Breast epithelium (tissue), 4 donors: Measurements from ENCODE around the gene AQP11. TPM values are rescaled to one million over a fixed set of nuclear protein-coding genes. Genes with fewer than 3 reads are reported as not detected.
"Not testable (repeated sequence)": the region's sequence is repeated elsewhere in the genome, so short reads cannot be mapped to it uniquely, and the experiment has no call there.

Experiments used
- DNase-seq, 2 donors: peaks; one replicate each; pipeline ENCODE4 v3.0.0-alpha.2; 2019; ENCODE audit warnings: low spot score in 2 of 2
- H3K27ac ChIP-seq, 2 donors: fragments of 200-600 bp; sonication (generic) in 1 of 2; one replicate each; pipeline ENCODE4 v1.5.1; 2016 to 2019; ENCODE audit warnings: mild to moderate bottlenecking in 1 of 2
- H3K27me3 ChIP-seq, 2 donors: fragments of 200-600 bp; sonication (generic) in 1 of 2; one replicate each; pipeline versions ENCODE4 v1.5.1 to v1.6.0; 2017 to 2019; ENCODE audit warnings: control low read depth in 1 of 2, mild to moderate bottlenecking in 1 of 2
- H3K36me3 ChIP-seq: fragments of 200-600 bp; one replicate; pipeline ENCODE4 v1.5.1; 2019
- H3K4me1 ChIP-seq, 2 donors: fragments of 200-600 bp; sonication (generic); one replicate each; pipeline ENCODE4 v1.5.1; 2016 to 2019; ENCODE audit warnings: control low read depth in 1 of 2
- H3K4me3 ChIP-seq, 3 donors: fragments of 200-600 bp; sonication (generic); 1 replicate in 2 of 3; 2 replicates in 1 of 3; pipeline ENCODE4 v1.5.1; 2016 to 2019; ENCODE audit warnings: mild to moderate bottlenecking in 3 of 3, moderate library complexity in 2 of 3
- H3K9me3 ChIP-seq, 2 donors: fragments of 200-600 bp; sonication (generic) in 1 of 2; one replicate each; pipeline ENCODE4 v1.5.1; 2016 to 2019; ENCODE audit warnings: control low read depth in 1 of 2
- POLR2A ChIP-seq: fragments of 450-650 bp; IDR thresholded peaks from one replicate; pipeline ENCODE4 v1.6.1; 2016; ENCODE audit warnings: antibody characterized with exemption, mild to moderate bottlenecking, moderate library complexity
- POLR2AphosphoS5 ChIP-seq, 3 donors: sonication (generic); formaldehyde crosslinking; IDR thresholded peaks; one replicate each; pipeline ENCODE4 v1.6.1; 2017; ENCODE audit warnings: antibody characterized with exemption in 3 of 3
- intact Hi-C: fragments of 100-400 bp; cut with DNase I; formaldehyde crosslinking; loops from one replicate; pipeline ENCODE4 v1.15.1; 2023; ENCODE audit warnings: low total_unique reads
- total RNA-seq, 3 donors: library from RNA; depleted of rRNA; stranded (reverse); fragments of >200 nt; gene quantifications; one replicate each; pipeline ENCODE4 v1.1.0, GENCODE V29; 2016
- TF ChIP-seq, protein P1 (sequence below), 3 donors: fragments of 450-650 bp; IDR thresholded peaks; one replicate each; pipeline ENCODE4 v1.5.1; 2016 to 2017; ENCODE audit warnings: antibody characterized with exemption in 3 of 3, mild to moderate bottlenecking in 3 of 3, moderate library complexity in 3 of 3

The AQP11 gene
- total RNA-seq, 3 donors from 2014 or later, result 0.66 to 1.8 (median 1.6) TPM

DNA sequence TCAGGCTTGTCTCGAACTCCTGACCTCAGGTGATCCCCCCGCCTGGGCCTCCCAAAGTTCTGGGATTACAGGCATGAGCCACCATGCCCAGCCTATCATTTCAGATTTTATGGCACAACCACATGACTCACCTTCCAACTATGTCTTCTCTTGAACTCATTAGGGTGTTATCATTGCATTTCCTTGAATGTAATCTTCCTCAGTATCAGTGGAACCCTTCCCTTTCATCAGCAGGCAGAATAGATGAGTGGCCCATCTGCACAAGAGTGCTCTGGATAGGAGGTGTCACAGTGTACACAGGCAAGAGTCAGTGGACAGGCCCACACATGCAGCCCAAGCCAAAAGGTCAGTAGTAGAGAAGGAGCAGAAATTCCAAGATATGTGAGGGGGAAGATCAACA, 29.1 kb upstream of the AQP11 start:
- Histone ChIP-seq H3K4me3 (no peak overlapping the region), H3K36me3 (no peaks in the 10 kb centered on the region), H3K27ac (no peak overlapping the region), H3K27me3 (no peaks in the 10 kb centered on the region), H3K9me3 (no peaks in the 10 kb centered on the region), H3K4me1 (no peaks in the 10 kb centered on the region)
- no peak for DNase-seq
- intact Hi-C loops, result no loop called here
- no peak for TF ChIP-seq POLR2A
- TF ChIP-seq, protein P1, sequence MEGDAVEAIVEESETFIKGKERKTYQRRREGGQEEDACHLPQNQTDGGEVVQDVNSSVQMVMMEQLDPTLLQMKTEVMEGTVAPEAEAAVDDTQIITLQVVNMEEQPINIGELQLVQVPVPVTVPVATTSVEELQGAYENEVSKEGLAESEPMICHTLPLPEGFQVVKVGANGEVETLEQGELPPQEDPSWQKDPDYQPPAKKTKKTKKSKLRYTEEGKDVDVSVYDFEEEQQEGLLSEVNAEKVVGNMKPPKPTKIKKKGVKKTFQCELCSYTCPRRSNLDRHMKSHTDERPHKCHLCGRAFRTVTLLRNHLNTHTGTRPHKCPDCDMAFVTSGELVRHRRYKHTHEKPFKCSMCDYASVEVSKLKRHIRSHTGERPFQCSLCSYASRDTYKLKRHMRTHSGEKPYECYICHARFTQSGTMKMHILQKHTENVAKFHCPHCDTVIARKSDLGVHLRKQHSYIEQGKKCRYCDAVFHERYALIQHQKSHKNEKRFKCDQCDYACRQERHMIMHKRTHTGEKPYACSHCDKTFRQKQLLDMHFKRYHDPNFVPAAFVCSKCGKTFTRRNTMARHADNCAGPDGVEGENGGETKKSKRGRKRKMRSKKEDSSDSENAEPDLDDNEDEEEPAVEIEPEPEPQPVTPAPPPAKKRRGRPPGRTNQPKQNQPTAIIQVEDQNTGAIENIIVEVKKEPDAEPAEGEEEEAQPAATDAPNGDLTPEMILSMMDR (IDR thresholded peaks at IDR 0.05), result no peak
- TF ChIP-seq POLR2AphosphoS5 (IDR thresholded peaks at IDR 0.05), result no peak

DNA sequence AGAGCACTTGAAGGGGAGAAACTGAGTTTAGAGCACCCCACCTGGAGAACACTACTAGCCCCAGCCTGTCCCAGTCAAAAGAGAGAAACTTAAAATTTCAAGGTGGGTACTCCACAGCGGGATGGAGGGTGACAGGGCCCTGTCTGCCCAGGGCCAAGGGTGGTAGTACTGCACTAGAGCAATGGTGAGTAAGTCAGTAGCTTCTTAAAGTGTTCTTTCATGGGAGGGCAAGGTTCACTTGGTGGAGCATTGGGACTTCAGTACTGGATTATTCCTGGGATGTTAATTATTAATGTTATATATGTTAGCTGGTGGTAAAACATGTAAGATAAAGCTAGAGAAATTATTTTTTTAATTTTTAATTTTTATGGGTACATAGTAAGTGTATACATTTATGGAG, 28.5 kb upstream of the AQP11 start:
- no peaks in the 10 kb centered on the region for H3K4me1 ChIP-seq
- no peak overlapping the region for H3K27ac ChIP-seq
- DNase-seq, result no peak
- H3K9me3 ChIP-seq, result no peaks in the 10 kb centered on the region
- H3K4me3 ChIP-seq, result no peak overlapping the region
- no peak for TF ChIP-seq POLR2A
- TF ChIP-seq, protein P1 (IDR thresholded peaks at IDR 0.05), result no peak
- TF ChIP-seq POLR2AphosphoS5 (IDR thresholded peaks at IDR 0.05), result no peak
- H3K27me3 ChIP-seq, result no peaks in the 10 kb centered on the region
- H3K36me3 ChIP-seq, result no peaks in the 10 kb centered on the region
- intact Hi-C loops, result no loop called here

DNA sequence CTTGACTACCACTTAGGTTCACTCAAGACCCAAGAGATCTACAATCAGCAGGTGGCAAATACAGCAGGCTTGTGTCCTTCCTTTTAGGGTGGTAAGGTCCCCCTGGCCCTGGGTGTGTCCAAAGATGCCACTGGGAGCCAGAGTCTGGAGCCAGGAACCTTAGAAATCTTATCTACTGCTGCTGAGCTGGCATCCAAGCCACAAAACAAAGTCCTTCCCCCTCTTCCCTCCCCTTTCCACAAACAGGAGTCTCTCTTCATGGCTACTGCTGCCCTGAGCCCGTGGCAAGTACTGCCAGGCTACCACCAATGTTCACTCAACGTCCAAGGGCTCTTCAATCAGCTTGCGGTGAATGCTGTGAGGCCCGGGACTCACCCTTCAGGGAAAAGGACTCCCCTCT, 21.4 kb upstream of the AQP11 start:
- TF ChIP-seq POLR2AphosphoS5 (IDR thresholded peaks at IDR 0.05) (no peak), POLR2A (no peak)
- TF ChIP-seq, protein P1 (IDR thresholded peaks at IDR 0.05), result no peak
- no peak overlapping the region for H3K4me3 ChIP-seq
- H3K36me3 ChIP-seq, result no peaks in the 10 kb centered on the region
- no peak for DNase-seq
- intact Hi-C loops, result no loop called here
- H3K4me1 ChIP-seq, result no peaks in the 10 kb centered on the region
- no peaks in the 10 kb centered on the region for H3K9me3 ChIP-seq
- no peaks in the 10 kb centered on the region for H3K27me3 ChIP-seq
- no peak overlapping the region for H3K27ac ChIP-seq

DNA sequence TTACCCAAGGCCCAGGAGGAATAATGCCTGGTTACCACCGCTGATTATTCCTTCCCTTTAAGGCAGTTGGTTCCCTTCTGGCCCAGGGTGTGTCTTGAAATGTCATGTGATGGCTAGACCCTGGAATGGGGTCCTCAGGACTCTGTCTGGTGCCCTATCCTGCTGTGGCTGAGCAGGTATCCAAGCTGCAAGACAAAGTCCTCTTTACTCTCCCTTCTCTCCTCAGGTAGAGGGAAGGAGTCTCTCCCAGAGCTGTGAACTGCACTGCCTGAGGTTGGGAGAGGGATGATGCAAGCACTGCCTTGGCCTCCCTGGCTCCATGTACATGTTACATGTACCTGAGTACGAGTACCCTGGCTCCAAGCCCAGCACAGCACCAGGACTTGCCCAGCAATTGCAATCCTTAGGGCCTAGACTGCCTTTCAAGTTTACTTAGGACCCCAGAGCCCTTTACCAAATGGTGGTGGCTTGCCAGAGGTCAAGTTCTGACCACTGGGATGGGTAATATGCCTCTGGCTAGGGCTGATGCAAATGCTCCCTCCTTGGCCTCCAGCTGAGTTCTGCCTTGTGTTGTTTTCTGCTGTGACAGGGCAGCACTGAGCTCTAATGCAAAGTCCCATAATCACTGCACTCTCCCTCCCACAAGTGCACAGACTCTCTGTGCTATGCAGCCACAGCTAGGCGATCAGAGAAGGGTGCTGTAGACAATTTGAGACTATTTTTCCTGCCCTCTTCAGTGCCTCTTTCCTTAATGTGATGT, 20.7 kb upstream of the AQP11 start:
- no peaks in the 10 kb centered on the region for H3K27me3 ChIP-seq
- no peak for DNase-seq
- no peak overlapping the region for H3K4me3 ChIP-seq
- intact Hi-C loops, result no loop called here
- no peaks in the 10 kb centered on the region for H3K36me3 ChIP-seq
- no peaks in the 10 kb centered on the region for H3K4me1 ChIP-seq
- no peaks in the 10 kb centered on the region for H3K9me3 ChIP-seq
- no peak overlapping the region for H3K27ac ChIP-seq
- TF ChIP-seq, protein P1 (IDR thresholded peaks at IDR 0.05), result no peak
- TF ChIP-seq POLR2A (no peak), POLR2AphosphoS5 (IDR thresholded peaks at IDR 0.05) (no peak)

DNA sequence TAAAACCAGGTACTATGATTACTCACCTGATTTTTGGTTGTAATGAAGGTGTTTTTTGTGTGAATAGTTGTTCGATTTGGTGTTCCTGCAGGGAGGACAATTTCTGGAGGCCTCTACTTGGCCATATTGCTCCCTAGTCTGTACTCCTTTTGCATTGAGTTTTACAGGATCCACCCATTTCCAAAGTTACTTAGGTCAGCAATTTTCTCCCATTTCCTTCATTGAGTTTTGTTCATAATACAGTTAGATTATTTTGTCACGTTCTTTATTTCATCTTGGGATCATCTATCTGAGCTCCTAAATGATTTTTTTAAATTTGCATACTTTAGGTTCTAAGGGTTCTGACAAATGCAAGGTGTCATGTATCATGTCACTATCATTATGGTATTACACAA, 20.1 kb upstream of the AQP11 start:
- no peak overlapping the region for H3K4me3 ChIP-seq
- no peak overlapping the region for H3K27ac ChIP-seq
- no peak for DNase-seq
- H3K9me3 ChIP-seq, result no peaks in the 10 kb centered on the region
- H3K27me3 ChIP-seq, result no peaks in the 10 kb centered on the region
- no peak for TF ChIP-seq POLR2AphosphoS5 (IDR thresholded peaks at IDR 0.05)
- TF ChIP-seq, protein P1 (IDR thresholded peaks at IDR 0.05), result no peak
- TF ChIP-seq POLR2A, result no peak
- intact Hi-C loops, result no loop called here
- H3K36me3 ChIP-seq, result no peaks in the 10 kb centered on the region
- no peaks in the 10 kb centered on the region for H3K4me1 ChIP-seq

DNA sequence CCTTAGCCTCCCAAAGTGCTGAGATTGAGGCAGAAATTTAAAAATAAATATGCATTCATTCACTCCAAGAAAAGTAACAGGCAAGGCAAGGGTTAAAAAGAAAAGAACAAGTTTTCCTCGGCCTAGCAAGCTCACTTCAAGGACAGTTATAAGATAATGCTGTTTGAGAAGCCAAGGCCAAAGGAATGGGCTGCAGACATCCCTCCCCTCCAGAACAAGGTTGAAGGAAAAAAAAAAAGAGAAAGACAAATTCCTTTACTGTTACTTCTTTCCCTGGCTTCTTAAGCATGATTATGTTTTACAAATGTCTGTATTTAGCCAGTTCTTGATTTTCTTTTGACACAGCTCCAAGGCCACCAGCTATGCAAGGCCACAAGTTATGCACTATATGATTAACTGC, 18.9 kb upstream of the AQP11 start:
- H3K4me3 ChIP-seq, H3K27me3 ChIP-seq, H3K27ac ChIP-seq, H3K9me3 ChIP-seq, DNase-seq, H3K4me1 ChIP-seq, intact Hi-C loops, H3K36me3 ChIP-seq: not testable (repeated sequence)

DNA sequence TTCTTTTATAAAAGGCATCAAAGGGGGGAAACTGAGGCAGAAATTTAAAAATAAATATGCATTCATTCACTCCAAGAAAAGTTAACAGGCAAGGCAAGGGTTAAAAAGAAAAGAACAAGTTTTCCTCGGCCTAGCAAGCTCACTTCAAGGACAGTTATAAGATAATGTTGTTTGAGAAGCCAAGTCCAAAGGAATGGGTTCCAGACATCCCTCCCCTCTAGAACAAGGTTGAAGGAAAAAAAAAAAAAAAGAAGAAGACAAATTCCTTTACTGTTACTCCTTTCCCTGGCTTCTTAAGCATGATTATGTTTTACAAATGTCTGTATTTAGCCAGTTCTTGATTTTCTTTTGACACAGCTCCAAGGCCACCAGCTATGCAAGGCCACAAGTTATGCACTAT, 14.3 kb upstream of the AQP11 start:
- H3K9me3 ChIP-seq, H3K27ac ChIP-seq, H3K36me3 ChIP-seq, H3K27me3 ChIP-seq, H3K4me1 ChIP-seq, H3K4me3 ChIP-seq, DNase-seq, intact Hi-C loops: not testable (repeated sequence)
